ENCODE measurements around the gene EXD1. TPM values are rescaled to one million over a fixed set of nuclear protein-coding genes. Genes with fewer than 3 reads are reported as not detected.
"Not testable (repeated sequence)": the region's sequence is repeated elsewhere in the genome, so short reads cannot be mapped to it uniquely, and the experiment has no call there.

EXD1 gene
- polyA plus RNA-seq, 1 donor (not counting 4 experiments of a cell fraction or from before 2014, with no cell fraction given) = 0.16 TPM

GRCh38 chr15:41235929-41236328 is 5.4 kb upstream of the EXD1 start:
- no peak overlapping the region for H2AFZ ChIP-seq (ENCODE audit: control insufficient read depth, low read length)
- peaks cover 0 to 3% of the 10 kb centered on the region in 2 experiments for H3K36me3 ChIP-seq (ENCODE audit: control insufficient read depth in 2 of 2, extremely low read depth in 1 of 2, insufficient read depth in 2 of 2, low read length in 2 of 2)
- no peak overlapping the region for H3K27ac ChIP-seq (ENCODE audit: control insufficient read depth, insufficient read depth, low read length)
- FAIRE-seq (no peak), DNase-seq (ENCODE audit: low read depth, low spot score) (no peak)
- no peak overlapping the region for H3K4me3 ChIP-seq (ENCODE audit: control insufficient read depth in 2 of 3, extremely low read depth in 1 of 3, insufficient read depth in 2 of 3, low read depth in 1 of 3, low read length in 3 of 3)
- H3K9ac ChIP-seq (ENCODE audit: control insufficient read depth, extremely low read depth, insufficient read depth, low read length) = no peak overlapping the region
- no peaks in the 10 kb centered on the region for H3K27me3 ChIP-seq (ENCODE audit: control insufficient read depth, extremely low read depth, insufficient read depth, low read length)
- H3K79me2 ChIP-seq (ENCODE audit: control insufficient read depth, insufficient read depth, low read length) = peaks cover 56% of the 10 kb centered on the region
- dilution Hi-C loops (cut with MboI; ENCODE audit: extremely low pct_ligation_motif_present, low sequenced_read_pairs) = no loop called here
- no peaks in the 10 kb centered on the region for H4K20me1 ChIP-seq (ENCODE audit: control insufficient read depth, extremely low read depth, insufficient read depth, low read length)
- H3K9me1 ChIP-seq (ENCODE audit: control insufficient read depth, extremely low read depth, insufficient read depth, low read length) = no peaks in the 10 kb centered on the region
- TF ChIP-seq CTCF (optimal IDR thresholded peaks at IDR 0.05 in 1 of 3, IDR thresholded peaks at IDR 0.05 in 1 of 3, conservative IDR thresholded peaks at IDR 0.05 in 1 of 3; ENCODE audit: extremely low read depth in 1 of 3, insufficient read depth in 2 of 3, low read length in 3 of 3) (no peak), EZH2 (IDR thresholded peaks at IDR 0.05; ENCODE audit: low read length) (no peak)
- H3K9me3 ChIP-seq (ENCODE audit: control insufficient read depth, low read depth, low read length) = no peaks in the 10 kb centered on the region
- H3K4me1 ChIP-seq (ENCODE audit: control insufficient read depth, extremely low read depth, insufficient read depth, low read length) = peaks cover 17% of the 10 kb centered on the region
- no peak overlapping the region for H3K4me2 ChIP-seq (ENCODE audit: control insufficient read depth, extremely low read depth, insufficient read depth, low read depth, low read length)

- Histone ChIP-seq H3K4me1 (ENCODE audit: control insufficient read depth, extremely low read depth, insufficient read depth, low read length) (peaks cover 16% of the 10 kb centered on the region), H3K79me2 (ENCODE audit: control insufficient read depth, insufficient read depth, low read length) (peaks cover 56% of the 10 kb centered on the region)
- H3K27me3 ChIP-seq (ENCODE audit: control insufficient read depth, extremely low read depth, insufficient read depth, low read length); H3K9me1 ChIP-seq (ENCODE audit: control insufficient read depth, extremely low read depth, insufficient read depth, low read length); dilution Hi-C loops (cut with MboI; ENCODE audit: extremely low pct_ligation_motif_present, low sequenced_read_pairs); H3K9me3 ChIP-seq (ENCODE audit: control insufficient read depth, low read depth, low read length); H3K4me3 ChIP-seq (ENCODE audit: control insufficient read depth in 2 of 3, extremely low read depth in 1 of 3, insufficient read depth in 2 of 3, low read depth in 1 of 3, low read length in 3 of 3); H2AFZ ChIP-seq (ENCODE audit: control insufficient read depth, low read length); FAIRE-seq; H3K36me3 ChIP-seq (ENCODE audit: control insufficient read depth in 2 of 2, extremely low read depth in 1 of 2, insufficient read depth in 2 of 2, low read length in 2 of 2); H3K27ac ChIP-seq (ENCODE audit: control insufficient read depth, insufficient read depth, low read length); H3K9ac ChIP-seq (ENCODE audit: control insufficient read depth, extremely low read depth, insufficient read depth, low read length); DNase-seq (ENCODE audit: low read depth, low spot score); H4K20me1 ChIP-seq (ENCODE audit: control insufficient read depth, extremely low read depth, insufficient read depth, low read length); H3K4me2 ChIP-seq (ENCODE audit: control insufficient read depth, extremely low read depth, insufficient read depth, low read depth, low read length): not testable (repeated sequence)
Measured at GRCh38 chr15:41235228-41235627, 4.7 kb upstream of the EXD1 start.

- Histone ChIP-seq H4K20me1 (ENCODE audit: control insufficient read depth, extremely low read depth, insufficient read depth, low read length) (no peaks in the 10 kb centered on the region), H3K27ac (ENCODE audit: control insufficient read depth, insufficient read depth, low read length) (no peak overlapping the region), H3K9ac (ENCODE audit: control insufficient read depth, extremely low read depth, insufficient read depth, low read length) (no peak overlapping the region), H3K79me2 (ENCODE audit: control insufficient read depth, insufficient read depth, low read length) (peaks cover 53% of the 10 kb centered on the region), H3K4me3 (ENCODE audit: control insufficient read depth in 2 of 3, extremely low read depth in 1 of 3, insufficient read depth in 2 of 3, low read depth in 1 of 3, low read length in 3 of 3) (no peak overlapping the region), H3K9me1 (ENCODE audit: control insufficient read depth, extremely low read depth, insufficient read depth, low read length) (no peaks in the 10 kb centered on the region), H3K4me2 (ENCODE audit: control insufficient read depth, extremely low read depth, insufficient read depth, low read depth, low read length) (peak overlapping the region; percentile 98), H3K4me1 (ENCODE audit: control insufficient read depth, extremely low read depth, insufficient read depth, low read length) (peaks cover 16% of the 10 kb centered on the region), H3K27me3 (ENCODE audit: control insufficient read depth, extremely low read depth, insufficient read depth, low read length) (no peaks in the 10 kb centered on the region), H3K36me3 (ENCODE audit: control insufficient read depth in 2 of 2, extremely low read depth in 1 of 2, insufficient read depth in 2 of 2, low read length in 2 of 2) (peaks cover 0 to 3% of the 10 kb centered on the region in 2 experiments), H3K9me3 (ENCODE audit: control insufficient read depth, low read depth, low read length) (no peaks in the 10 kb centered on the region), H2AFZ (ENCODE audit: control insufficient read depth, low read length) (no peak overlapping the region)
- peak; percentile 81 for FAIRE-seq
- no peak for TF ChIP-seq CTCF (optimal IDR thresholded peaks at IDR 0.05 in 1 of 3, IDR thresholded peaks at IDR 0.05 in 1 of 3, conservative IDR thresholded peaks at IDR 0.05 in 1 of 3; ENCODE audit: extremely low read depth in 1 of 3, insufficient read depth in 2 of 3, low read length in 3 of 3)
- no peak for TF ChIP-seq EZH2 (IDR thresholded peaks at IDR 0.05; ENCODE audit: low read length)
- no peak for DNase-seq (ENCODE audit: low read depth, low spot score)
- dilution Hi-C loops (cut with MboI; ENCODE audit: extremely low pct_ligation_motif_present, low sequenced_read_pairs) = no loop called here
Measured at GRCh38 chr15:41233367-41233771, 2.8 kb upstream of the EXD1 start.

Data from keratinocyte (primary cell).